ENCODE measurements around the gene HACD2. TPM values are rescaled to one million over a fixed set of nuclear protein-coding genes. Genes with fewer than 3 reads are reported as not detected.
"Not testable (repeated sequence)": the region's sequence is repeated elsewhere in the genome, so short reads cannot be mapped to it uniquely, and the experiment has no call there.

HACD2 gene
- total and polyA plus RNA-seq, 9 of the 15 experiments (the other 6 are each of a cell fraction or from before 2014, with no cell fraction given): 1.3 to 10.5 (median 3.8) TPM

GRCh38 chr3:123600863-123601262 lies 16.0 kb upstream of the HACD2 start:
- H3K4me3 ChIP-seq; H4K20me1 ChIP-seq (replicated peaks; ENCODE audit: control insufficient read depth, insufficient read depth, low read length); H3K36me3 ChIP-seq (ENCODE audit: control insufficient read depth, insufficient read depth, low read length); H3K9me3 ChIP-seq (replicated peaks; ENCODE audit: control insufficient read depth, insufficient read depth, low read depth, low read length); BruUV-seq (replicated peaks); H3K27ac ChIP-seq (ENCODE audit: extremely low read depth, low read depth, low read length); in situ Hi-C loops (cut with MboI); H3K27me3 ChIP-seq (ENCODE audit: control insufficient read depth in 2 of 2, insufficient read depth in 2 of 2, low read length in 2 of 2); CTCF ChIA-PET (ENCODE audit: low intra/inter-chr PET ratio); H3K79me2 ChIP-seq (ENCODE audit: control insufficient read depth, insufficient read depth, low read length); FAIRE-seq; H3K9ac ChIP-seq (ENCODE audit: insufficient read depth in 1 of 2, low read depth in 2 of 2, low read length in 2 of 2); H3K9me1 ChIP-seq (ENCODE audit: control insufficient read depth, insufficient read depth, low read length); intact Hi-C loops (cut with micrococcal nuclease); H3K4me2 ChIP-seq (ENCODE audit: insufficient read depth, low read length); H2AFZ ChIP-seq (ENCODE audit: low read depth, low read length): not testable (repeated sequence)
- POLR2A ChIA-PET: interaction anchor here (1.4 kb wide), 1 partner anchor 13 kb away, joined by 4 read pairs; no protein-coding TSS in a partner anchor
- peak; percentile 38; the same call in 1 of the 2 replicates for TF ChIP-seq ARID1B (IDR thresholded peaks at IDR 0.05)
- TF ChIP-seq CBFA2T2 (conservative IDR thresholded peaks at IDR 0.05): peak; percentile 45; the same call in 1 of the 2 replicates
- peak; percentile 62; the same call in 1 of the 2 replicates for TF ChIP-seq CBFA2T3 (IDR thresholded peaks at IDR 0.05)
- 0 out of 2 replicates have a peak, but pooled peaks have one; percentile 30 for TF ChIP-seq DPF2 (IDR thresholded peaks at IDR 0.05)
- DNase-seq (ENCODE audit: extremely low read depth in 1 of 4, low spot score in 3 of 4) (peak in 1 of 4 experiments; percentile 22), ATAC-seq (peak; percentile 41; the same call in 1 of the 3 replicates)
- H3K4me1 ChIP-seq (replicated peaks in 1 of 2; ENCODE audit: control insufficient read depth in 2 of 2, insufficient read depth in 2 of 2, low read length in 2 of 2): peaks cover 3 to 13% of the 10 kb centered on the region in 2 experiments; a peak in 3 of 5 replicates

- no peaks in the 10 kb centered on the region for H3K36me3 ChIP-seq (ENCODE audit: control insufficient read depth, insufficient read depth, low read length)
- H3K4me2 ChIP-seq (ENCODE audit: insufficient read depth, low read length): no peak overlapping the region
- ChIA-PET POLR2A (no interaction called here), CTCF (ENCODE audit: low intra/inter-chr PET ratio) (no interaction called here)
- no peak overlapping the region for H2AFZ ChIP-seq (ENCODE audit: low read depth, low read length)
- ATAC-seq (no peak), DNase-seq (ENCODE audit: extremely low read depth in 1 of 4, low spot score in 3 of 4) (no peak), FAIRE-seq (no peak)
- no peak overlapping the region for H3K9ac ChIP-seq (ENCODE audit: insufficient read depth in 1 of 2, low read depth in 2 of 2, low read length in 2 of 2)
- WGBS (ENCODE audit: insufficient coverage, low coverage, missing lambda C conversion rate): 76% methylated on average over 4 of the region's 4 CpGs
- H4K20me1 ChIP-seq (replicated peaks; ENCODE audit: control insufficient read depth, insufficient read depth, low read length): no peaks in the 10 kb centered on the region
- no peak overlapping the region for H3K4me3 ChIP-seq
- H3K27ac ChIP-seq (ENCODE audit: extremely low read depth, low read depth, low read length): no peak overlapping the region
- intact Hi-C loops (cut with micrococcal nuclease) (no loop called here), in situ Hi-C loops (cut with MboI) (no loop called here)
- H3K4me1 ChIP-seq (replicated peaks in 1 of 2; ENCODE audit: control insufficient read depth in 2 of 2, insufficient read depth in 2 of 2, low read length in 2 of 2): peaks cover 3 to 10% of the 10 kb centered on the region in 2 experiments; a peak in 3 of 5 replicates
- BruUV-seq (replicated peaks): no TSS peak
- no peaks in the 10 kb centered on the region for H3K27me3 ChIP-seq (ENCODE audit: control insufficient read depth in 2 of 2, insufficient read depth in 2 of 2, low read length in 2 of 2)
- no peaks in the 10 kb centered on the region for H3K9me1 ChIP-seq (ENCODE audit: control insufficient read depth, insufficient read depth, low read length)
- no peaks in the 10 kb centered on the region for H3K9me3 ChIP-seq (replicated peaks; ENCODE audit: control insufficient read depth, insufficient read depth, low read depth, low read length)
- H3K79me2 ChIP-seq (ENCODE audit: control insufficient read depth, insufficient read depth, low read length): no peaks in the 10 kb centered on the region
- TF ChIP-seq SMC3 (conservative IDR thresholded peaks at IDR 0.05; ENCODE audit: insufficient read depth, low read depth, low read length): no peak
- TF ChIP-seq, protein P1, sequence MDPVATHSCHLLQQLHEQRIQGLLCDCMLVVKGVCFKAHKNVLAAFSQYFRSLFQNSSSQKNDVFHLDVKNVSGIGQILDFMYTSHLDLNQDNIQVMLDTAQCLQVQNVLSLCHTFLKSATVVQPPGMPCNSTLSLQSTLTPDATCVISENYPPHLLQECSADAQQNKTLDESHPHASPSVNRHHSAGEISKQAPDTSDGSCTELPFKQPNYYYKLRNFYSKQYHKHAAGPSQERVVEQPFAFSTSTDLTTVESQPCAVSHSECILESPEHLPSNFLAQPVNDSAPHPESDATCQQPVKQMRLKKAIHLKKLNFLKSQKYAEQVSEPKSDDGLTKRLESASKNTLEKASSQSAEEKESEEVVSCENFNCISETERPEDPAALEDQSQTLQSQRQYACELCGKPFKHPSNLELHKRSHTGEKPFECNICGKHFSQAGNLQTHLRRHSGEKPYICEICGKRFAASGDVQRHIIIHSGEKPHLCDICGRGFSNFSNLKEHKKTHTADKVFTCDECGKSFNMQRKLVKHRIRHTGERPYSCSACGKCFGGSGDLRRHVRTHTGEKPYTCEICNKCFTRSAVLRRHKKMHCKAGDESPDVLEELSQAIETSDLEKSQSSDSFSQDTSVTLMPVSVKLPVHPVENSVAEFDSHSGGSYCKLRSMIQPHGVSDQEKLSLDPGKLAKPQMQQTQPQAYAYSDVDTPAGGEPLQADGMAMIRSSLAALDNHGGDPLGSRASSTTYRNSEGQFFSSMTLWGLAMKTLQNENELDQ (CRISPR knock-in tag; IDR thresholded peaks at IDR 0.05; ENCODE audit: borderline replicate concordance): no peak
- no peak for TF ChIP-seq ADNP (tag; IDR thresholded peaks at IDR 0.05)
- no peak for TF ChIP-seq POLR2G (IDR thresholded peaks at IDR 0.05; ENCODE audit: low read depth, low read length)
- no peak for TF ChIP-seq HCFC1 (IDR thresholded peaks at IDR 0.05; ENCODE audit: low read depth, low read length)
- TF ChIP-seq CBX5 (IDR thresholded peaks at IDR 0.05; ENCODE audit: borderline replicate concordance, low read depth): no peak
- no peak for TF ChIP-seq MCM2 (IDR thresholded peaks at IDR 0.05; ENCODE audit: low read depth)
- no peak for TF ChIP-seq CREB1 (IDR thresholded peaks at IDR 0.05)
- no peak for TF ChIP-seq CREB1 (CRISPR knock-in tag; IDR thresholded peaks at IDR 0.05)
- no peak for TF ChIP-seq PTTG1 (tag; IDR thresholded peaks at IDR 0.05; ENCODE audit: low read depth)
- TF ChIP-seq, protein P2, sequence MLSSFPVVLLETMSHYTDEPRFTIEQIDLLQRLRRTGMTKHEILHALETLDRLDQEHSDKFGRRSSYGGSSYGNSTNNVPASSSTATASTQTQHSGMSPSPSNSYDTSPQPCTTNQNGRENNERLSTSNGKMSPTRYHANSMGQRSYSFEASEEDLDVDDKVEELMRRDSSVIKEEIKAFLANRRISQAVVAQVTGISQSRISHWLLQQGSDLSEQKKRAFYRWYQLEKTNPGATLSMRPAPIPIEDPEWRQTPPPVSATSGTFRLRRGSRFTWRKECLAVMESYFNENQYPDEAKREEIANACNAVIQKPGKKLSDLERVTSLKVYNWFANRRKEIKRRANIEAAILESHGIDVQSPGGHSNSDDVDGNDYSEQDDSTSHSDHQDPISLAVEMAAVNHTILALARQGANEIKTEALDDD (IDR thresholded peaks at IDR 0.05): no peak
- TF ChIP-seq CREM (IDR thresholded peaks at IDR 0.05; ENCODE audit: low read depth): no peak
- TF ChIP-seq CAMTA2 (CRISPR knock-in tag; conservative IDR thresholded peaks at IDR 0.05): no peak
Measured at GRCh38 chr3:123597561-123597960, 12.7 kb upstream of the HACD2 start.
